Motor neuron (in vitro differentiated cells): ENCODE measurements around the gene SDHA. TPM values are rescaled to one million over a fixed set of nuclear protein-coding genes. Genes with fewer than 3 reads are reported as not detected.
"Not testable (repeated sequence)": the region's sequence is repeated elsewhere in the genome, so short reads cannot be mapped to it uniquely, and the experiment has no call there.

Source experiments
- ATAC-seq, 8 experiments: fragments of 200-7000 bp; cut with Tn5 transposase; replicated peaks in 6 of 8; 2 replicates each; pipeline ENCODE4 v1.8.0; 2021; ENCODE audit warnings: mild to moderate bottlenecking in 8 of 8, moderate library complexity in 8 of 8
- H3K27ac ChIP-seq, 2 donors: fragments of 250-450 bp; sonication (Bioruptor Pico); 2 replicates each; pipeline ENCODE4 v1.9.0; 2021; ENCODE audit warnings: antibody characterized with exemption in 2 of 2, mild to moderate bottlenecking in 2 of 2, moderate library complexity in 1 of 2
- H3K4me1 ChIP-seq, 2 donors: fragments of 250-450 bp; sonication (Bioruptor Pico); replicated peaks in 1 of 2; 2 replicates each; pipeline ENCODE4 v1.6.1; 2021; ENCODE audit warnings: antibody characterized with exemption in 2 of 2, mild to moderate bottlenecking in 2 of 2, moderate library complexity in 1 of 2
- H3K4me3 ChIP-seq, 5 donors: fragments of 250-450 bp; sonication (Bioruptor Pico); 2 replicates each; pipeline ENCODE4 v1.9.0; 2021; ENCODE audit warnings: antibody characterized with exemption in 5 of 5, mild to moderate bottlenecking in 5 of 5, moderate library complexity in 4 of 5
- WGBS, 10 experiments: fragments of 450-650 bp; shearing (Covaris generic); methylation state at CpG; one replicate each; pipeline ENCODE4 v1.0.0; 2022; 5-methylcytosine and 5-hydroxymethylcytosine counted together
- in situ Hi-C, 9 experiments: fragments of 400-800 bp; cut with MboI; loops; one replicate each; pipeline ENCODE4 v1.15.0; 2021; ENCODE audit warnings: low sequenced_read_pairs in 9 of 9, low pct_unique_long_range_greater_than_20kb in 2 of 9; ENCODE audit not compliant: unreplicated experiment in 9 of 9
- total RNA-seq, 8 experiments: library from RNA; unstranded; fragments of 300-600 nt; gene quantifications; 2 replicates each; pipeline versions ENCODE4 v1.2.3 to v1.2.4, GENCODE V29; 2022

The SDHA gene
- 100 to 1,000 TPM in 3 of 8 experiments, 10 to 100 TPM in 5; 61.7 to 154 (median 81.6) TPM for total RNA-seq

GRCh38 chr5:217494-218456 lies at the start of gene SDHA, which contains the start of gene CCDC127:
Gene SDHA (plus strand): TSS chr5:218320. CDS start chr5:218356, 36 bp downstream.
Gene CCDC127 (minus strand): TSS chr5:218153. CDS start chr5:216849, 1,304 bp downstream.
- 0 to 40% (median 0%) methylated on average over 1 to 2 of the region's 75 CpGs; no CpG with 5 or more reads in 7 of the 10 experiments for WGBS, 10 experiments
- Histone ChIP-seq H3K27ac (peak within 1 kb of the TSS; percentile 59 to 83), H3K4me1 (peaks cover 4 to 12% of the 10 kb centered on the region in 2 donors), H3K4me3 (peak within 1 kb of the TSS; percentile 60 to 89 (median 73))
- peak; percentile 66 to 94 (median 90) for ATAC-seq
- in situ Hi-C loops: not testable (repeated sequence)

GRCh38 chr5:169071-169727 lies 48.9 kb upstream of the SDHA start:
- WGBS, 10 experiments: 5 to 93% (median 91%) methylated on average over 3 to 21 of the region's 32 CpGs; no CpG with 5 or more reads in 5 of the 10 experiments
- Histone ChIP-seq H3K4me1 (peaks cover 16 to 17% of the 10 kb centered on the region in 2 donors), H3K4me3 (no peak overlapping the region), H3K27ac (no peak overlapping the region)
- peak in 1 of 8 experiments; percentile 41 for ATAC-seq
- in situ Hi-C loops: no loop called here

DNA sequence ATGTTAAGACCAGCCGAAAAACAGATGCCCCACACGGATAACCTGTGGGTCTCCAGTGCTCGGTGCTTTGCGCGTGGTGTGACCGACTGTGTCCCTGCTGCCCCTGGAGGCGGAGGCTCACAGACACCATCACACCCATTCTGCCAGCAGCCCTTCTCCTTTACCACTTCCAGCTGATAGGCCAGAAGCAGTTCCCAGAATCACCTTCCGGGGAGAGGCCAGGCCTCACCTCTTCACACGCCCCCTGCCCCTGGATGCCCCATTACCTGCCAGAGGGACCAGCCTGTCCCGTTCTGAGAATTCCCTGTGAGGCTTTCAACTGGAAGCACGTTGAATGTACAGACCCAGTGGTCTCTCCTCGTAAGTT lies 48.4 kb upstream of the SDHA start:
- 48 to 100% (median 80%) methylated on average over 1 to 8 of the region's 12 CpGs; no CpG with 5 or more reads in 5 of the 10 experiments for WGBS, 10 experiments
- Histone ChIP-seq H3K27ac (no peak overlapping the region), H3K4me3 (no peak overlapping the region), H3K4me1 (peaks cover 16 to 17% of the 10 kb centered on the region in 2 donors)
- no peak for ATAC-seq
- in situ Hi-C loops: no loop called here

- peak in 5 of 8 experiments; percentile 74 to 85 (median 76) for ATAC-seq
- in situ Hi-C loops: no loop called here
Observed at GRCh38 chr5:170971-171800, 46.9 kb upstream of the SDHA start.

DNA sequence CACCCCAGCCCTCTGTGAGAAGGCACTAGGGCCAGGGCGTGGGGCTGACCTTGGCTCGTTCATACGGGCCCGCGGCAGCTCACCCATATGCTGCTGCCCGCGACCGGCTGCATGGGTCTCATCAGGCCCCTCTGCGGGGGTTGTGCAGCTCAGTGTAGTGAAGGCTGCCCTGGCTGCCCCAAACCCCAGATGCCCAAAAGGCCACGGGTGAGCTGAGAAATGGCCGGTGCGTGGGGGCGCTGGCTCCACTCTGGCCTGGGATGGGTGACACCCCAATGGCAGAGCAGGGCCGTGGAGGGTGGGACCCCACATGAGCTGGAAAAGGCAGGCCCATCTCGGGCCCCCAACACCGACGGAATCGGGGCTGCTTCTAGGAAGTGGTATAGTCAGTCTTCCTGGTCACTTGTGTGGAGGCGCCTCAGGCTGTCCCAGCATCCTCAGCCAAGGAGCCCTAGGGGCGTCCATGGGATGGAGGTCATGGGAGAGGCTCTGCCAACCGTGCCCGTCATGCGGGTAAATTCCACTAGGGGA lies 46.3 kb upstream of the SDHA start:
- Histone ChIP-seq H3K4me1 (peaks cover 16 to 17% of the 10 kb centered on the region in 2 donors), H3K27ac (no peak overlapping the region), H3K4me3 (no peak overlapping the region)
- in situ Hi-C loops: no loop called here
- peak in 1 of 8 experiments; percentile 10 for ATAC-seq
- 67 to 80% methylated on average over 3 to 4 of the region's 23 CpGs; no CpG with 5 or more reads in 8 of the 10 experiments for WGBS, 10 experiments

More at GRCh38 chr5:170971-171800, 46.9 kb upstream of the SDHA start:
- Histone ChIP-seq H3K4me3 (no peak overlapping the region), H3K4me1 (peaks cover 16 to 17% of the 10 kb centered on the region in 2 donors), H3K27ac (peak overlapping the region; percentile 30 to 49)
- 73 to 100% (median 98%) methylated on average over 2 to 5 of the region's 37 CpGs; no CpG with 5 or more reads in 6 of the 10 experiments for WGBS, 10 experiments

DNA sequence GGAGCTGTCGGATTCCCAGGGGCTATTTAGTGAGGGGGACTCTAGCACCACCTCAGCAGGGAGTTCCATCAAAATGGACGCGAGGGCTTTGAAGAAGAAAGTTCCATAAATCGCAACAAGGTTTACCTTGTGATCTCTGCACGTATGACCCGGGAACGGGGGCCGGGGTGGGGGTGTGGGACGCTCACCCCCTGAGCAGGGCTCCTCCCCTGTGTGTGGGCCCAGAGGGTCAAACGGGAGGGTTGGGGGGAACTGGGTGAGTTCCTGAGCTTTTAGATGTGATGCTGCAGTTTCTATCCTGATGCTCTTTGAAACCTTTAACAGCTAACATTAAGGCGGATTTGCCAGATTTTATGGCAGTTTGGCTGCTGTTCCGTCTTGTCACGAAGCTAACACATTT lies 45.7 kb upstream of the SDHA start:
- 80 to 100% (median 81%) methylated on average over 1 to 7 of the region's 13 CpGs; no CpG with 5 or more reads in 6 of the 10 experiments for WGBS, 10 experiments
- in situ Hi-C loops: no loop called here
- ATAC-seq: no peak

GRCh38 chr5:172841-173251 lies 45.3 kb upstream of the SDHA start:
- Histone ChIP-seq H3K4me1 (peaks cover 16 to 17% of the 10 kb centered on the region in 2 donors), H3K4me3 (no peak overlapping the region), H3K27ac (no peak overlapping the region)
- ATAC-seq: no peak
- in situ Hi-C loops: no loop called here
- WGBS, 10 experiments: 51 to 100% (median 78%) methylated on average over 1 to 5 of the region's 17 CpGs; no CpG with 5 or more reads in 2 of the 10 experiments

More for the DNA sequence above, 45.7 kb upstream of the SDHA start:
- H3K27ac ChIP-seq: no peak overlapping the region
- no peak overlapping the region for H3K4me3 ChIP-seq
- H3K4me1 ChIP-seq: peaks cover 16 to 17% of the 10 kb centered on the region in 2 donors

GRCh38 chr5:173392-174290 lies 44.5 kb upstream of the SDHA start:
- in situ Hi-C loops: no loop called here
- no peak for ATAC-seq
- Histone ChIP-seq H3K27ac (no peak overlapping the region), H3K4me3 (no peak overlapping the region), H3K4me1 (peaks cover 16 to 17% of the 10 kb centered on the region in 2 donors)
- 57 to 95% (median 93%) methylated on average over 4 to 8 of the region's 22 CpGs; no CpG with 5 or more reads in 6 of the 10 experiments for WGBS, 10 experiments

DNA sequence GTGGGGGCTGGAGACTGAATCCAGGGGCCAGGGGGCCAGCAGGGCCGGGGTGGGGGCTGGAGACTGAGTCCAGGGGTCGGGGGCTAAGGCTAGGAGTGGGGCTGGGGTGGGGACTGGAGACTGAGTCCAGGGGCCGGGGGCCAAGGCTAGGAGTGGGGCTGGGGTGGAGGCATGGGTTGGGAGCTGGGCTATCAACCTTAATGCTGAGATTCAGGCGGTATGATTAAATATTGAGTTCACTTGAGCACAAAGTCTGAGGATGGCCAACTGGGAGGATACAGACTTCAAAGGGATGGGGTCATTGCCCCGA lies 43.9 kb upstream of the SDHA start:
- Histone ChIP-seq H3K4me3 (no peak overlapping the region), H3K4me1 (peaks cover 16 to 17% of the 10 kb centered on the region in 2 donors), H3K27ac (no peak overlapping the region)
- no peak for ATAC-seq
- in situ Hi-C loops: no loop called here
- WGBS, 10 experiments: 33 to 100% (median 50%) methylated on average over 1 to 2 of the region's 5 CpGs; no CpG with 5 or more reads in 7 of the 10 experiments

DNA sequence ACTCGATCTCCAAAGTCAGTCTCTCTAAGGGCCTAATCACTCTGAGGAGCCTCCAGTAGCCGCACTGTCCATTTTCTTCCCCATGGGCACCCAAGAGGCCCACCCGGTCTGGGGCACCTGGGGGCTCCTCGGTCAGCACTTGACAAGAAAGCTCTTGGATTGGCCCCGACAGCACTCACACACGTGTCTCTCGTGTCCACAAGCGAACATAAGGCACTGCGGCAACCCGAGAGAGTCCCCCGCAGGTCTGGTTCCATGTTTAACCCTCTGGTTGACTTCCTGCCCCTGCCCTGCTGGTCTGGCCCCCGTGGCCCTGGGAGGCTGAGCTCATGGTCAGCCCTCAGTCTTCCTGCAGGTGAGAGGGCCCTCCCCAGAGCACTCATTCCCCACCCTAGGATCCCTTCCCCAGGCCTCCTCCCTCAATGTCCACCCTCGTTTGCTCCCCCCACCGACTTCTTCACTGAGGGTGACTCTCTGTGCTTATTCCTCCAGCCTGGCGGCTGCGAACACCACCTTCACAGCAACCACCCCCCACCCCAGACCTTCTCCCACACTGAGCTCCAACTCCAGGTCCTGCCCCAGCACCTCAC lies 43.1 kb upstream of the SDHA start:
- no peak overlapping the region for H3K27ac ChIP-seq
- ATAC-seq: no peak
- WGBS, 10 experiments: 0 to 83% methylated on average over 1 to 2 of the region's 16 CpGs; no CpG with 5 or more reads in 8 of the 10 experiments
- peaks cover 16% of the 10 kb centered on the region in 2 donors for H3K4me1 ChIP-seq
- in situ Hi-C loops: no loop called here
- no peak overlapping the region for H3K4me3 ChIP-seq

DNA sequence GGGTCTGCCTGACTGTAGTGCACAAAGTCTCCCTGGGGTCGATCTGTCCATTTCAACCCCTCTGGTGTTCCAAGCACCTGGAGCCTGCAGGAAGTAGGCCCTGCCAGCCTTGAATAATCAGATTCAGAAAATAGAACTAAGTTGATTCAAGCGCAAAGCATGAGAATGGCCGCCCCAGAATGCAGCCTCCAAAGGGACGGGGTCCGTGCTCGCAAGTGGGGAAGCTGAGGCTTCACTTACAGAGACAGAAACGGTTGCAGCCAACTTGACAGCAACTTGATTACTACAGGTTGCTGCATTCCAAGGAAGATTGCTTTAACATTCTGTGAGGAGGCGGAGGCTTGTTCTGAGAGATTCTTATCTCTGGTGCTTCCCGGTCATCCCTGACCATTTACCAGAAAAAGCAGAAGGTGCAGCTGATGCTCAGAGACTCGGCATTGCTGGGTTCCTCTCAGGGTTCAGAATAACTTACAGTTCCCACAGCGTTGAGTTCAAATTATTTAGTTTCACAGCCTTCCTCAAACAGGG lies 41.8 kb upstream of the SDHA start:
- no peak overlapping the region for H3K4me3 ChIP-seq
- ATAC-seq: no peak
- peaks cover 2% of the 10 kb centered on the region in 2 donors for H3K4me1 ChIP-seq
- H3K27ac ChIP-seq: no peak overlapping the region
- in situ Hi-C loops: no loop called here
- WGBS, 10 experiments: 44 to 100% (median 85%) methylated on average over 1 to 8 of the region's 11 CpGs; no CpG with 5 or more reads in 2 of the 10 experiments
